ENCODE measurements around the gene RCBTB2.

Gene RCBTB2

GRCh38 chr13:48578516-48579164 lies 45.8 kb upstream of the RCBTB2 start:
- DNase-seq (ENCODE audit: low read depth) = peak; percentile 72
- no peak for TF ChIP-seq CTCF (IDR thresholded peaks at IDR 0.05; ENCODE audit: insufficient read depth, low read depth, low read length, missing control alignments)
- peak overlapping the region; percentile 29 for H3K4me3 ChIP-seq (ENCODE audit: low read depth, low read length)

- DNase-seq (ENCODE audit: low read depth) = no peak
- no peak for TF ChIP-seq CTCF (IDR thresholded peaks at IDR 0.05; ENCODE audit: insufficient read depth, low read depth, low read length, missing control alignments)
- H3K4me3 ChIP-seq (ENCODE audit: low read depth, low read length) = no peak overlapping the region
Observed at GRCh38 chr13:48576448-48577010, 43.6 kb upstream of the RCBTB2 start.

- TF ChIP-seq CTCF (IDR thresholded peaks at IDR 0.05; ENCODE audit: insufficient read depth, low read depth, low read length, missing control alignments) = no peak
- DNase-seq (ENCODE audit: low read depth) = no peak
- H3K4me3 ChIP-seq (ENCODE audit: low read depth, low read length) = no peak overlapping the region
Observed at GRCh38 chr13:48575031-48575430, 42.2 kb upstream of the RCBTB2 start.

GRCh38 chr13:48574041-48574796 lies 41.3 kb upstream of the RCBTB2 start:
- no peak for TF ChIP-seq CTCF (IDR thresholded peaks at IDR 0.05; ENCODE audit: insufficient read depth, low read depth, low read length, missing control alignments)
- no peak for DNase-seq (ENCODE audit: low read depth)

GRCh38 chr13:48573213-48574007 lies 40.5 kb upstream of the RCBTB2 start:
- no peak overlapping the region for H3K4me3 ChIP-seq (ENCODE audit: low read depth, low read length)
- no peak for DNase-seq (ENCODE audit: low read depth)
- no peak for TF ChIP-seq CTCF (IDR thresholded peaks at IDR 0.05; ENCODE audit: insufficient read depth, low read depth, low read length, missing control alignments)

More at GRCh38 chr13:48574041-48574796, 41.3 kb upstream of the RCBTB2 start:
- H3K4me3 ChIP-seq (ENCODE audit: low read depth, low read length) = no peak overlapping the region

- DNase-seq (ENCODE audit: low read depth) = no peak
- no peak overlapping the region for H3K4me3 ChIP-seq (ENCODE audit: low read depth, low read length)
- no peak for TF ChIP-seq CTCF (IDR thresholded peaks at IDR 0.05; ENCODE audit: insufficient read depth, low read depth, low read length, missing control alignments)
Observed at GRCh38 chr13:48571126-48571913, 38.4 kb upstream of the RCBTB2 start.
